DMS53 (cell line): ENCODE data around the gene MCRIP2.
"Not testable (repeated sequence)": the region's sequence is repeated elsewhere in the genome, so short reads cannot be mapped to it uniquely, and the experiment has no call there.

Experiments
- DNase-seq: peaks from one replicate; lab custom pipeline; 2025; lab: John Stamatoyannopoulos, UW

Gene MCRIP2

DNA sequence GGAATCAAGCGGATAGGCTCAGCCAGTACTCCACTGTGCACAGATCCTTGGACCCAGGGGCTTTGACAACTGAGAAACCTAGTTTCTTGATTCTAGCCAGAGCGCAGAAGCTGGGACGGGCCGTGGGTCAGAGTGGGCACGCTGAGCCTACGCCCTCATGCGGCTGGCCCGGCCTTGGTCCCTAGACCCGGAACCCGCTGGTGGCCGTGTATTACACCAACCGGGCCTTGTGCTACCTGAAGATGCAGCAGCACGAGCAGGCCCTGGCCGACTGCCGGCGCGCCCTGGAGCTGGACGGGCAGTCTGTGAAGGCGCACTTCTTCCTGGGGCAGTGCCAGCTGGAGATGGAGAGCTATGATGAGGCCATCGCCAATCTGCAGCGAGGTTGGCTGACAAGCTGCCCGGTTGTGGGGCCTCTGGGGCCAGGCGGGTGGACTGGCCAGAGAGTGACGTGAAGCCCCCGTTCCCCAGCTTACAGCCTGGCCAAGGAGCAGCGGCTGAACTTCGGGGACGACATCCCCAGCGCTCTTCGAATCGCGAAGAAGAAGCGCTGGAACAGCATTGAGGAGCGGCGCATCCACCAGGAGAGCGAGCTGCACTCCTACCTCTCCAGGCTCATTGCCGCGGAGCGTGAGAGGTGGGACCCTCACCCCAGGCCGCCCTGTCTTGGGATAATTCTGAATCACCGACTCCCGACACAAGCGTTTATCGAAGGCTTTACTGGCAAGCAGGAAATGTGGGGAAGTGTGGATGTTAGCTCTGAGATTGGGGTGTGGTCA, 39.5 kb downstream of the MCRIP2 start:
- DNase-seq = peak; percentile 64

DNA sequence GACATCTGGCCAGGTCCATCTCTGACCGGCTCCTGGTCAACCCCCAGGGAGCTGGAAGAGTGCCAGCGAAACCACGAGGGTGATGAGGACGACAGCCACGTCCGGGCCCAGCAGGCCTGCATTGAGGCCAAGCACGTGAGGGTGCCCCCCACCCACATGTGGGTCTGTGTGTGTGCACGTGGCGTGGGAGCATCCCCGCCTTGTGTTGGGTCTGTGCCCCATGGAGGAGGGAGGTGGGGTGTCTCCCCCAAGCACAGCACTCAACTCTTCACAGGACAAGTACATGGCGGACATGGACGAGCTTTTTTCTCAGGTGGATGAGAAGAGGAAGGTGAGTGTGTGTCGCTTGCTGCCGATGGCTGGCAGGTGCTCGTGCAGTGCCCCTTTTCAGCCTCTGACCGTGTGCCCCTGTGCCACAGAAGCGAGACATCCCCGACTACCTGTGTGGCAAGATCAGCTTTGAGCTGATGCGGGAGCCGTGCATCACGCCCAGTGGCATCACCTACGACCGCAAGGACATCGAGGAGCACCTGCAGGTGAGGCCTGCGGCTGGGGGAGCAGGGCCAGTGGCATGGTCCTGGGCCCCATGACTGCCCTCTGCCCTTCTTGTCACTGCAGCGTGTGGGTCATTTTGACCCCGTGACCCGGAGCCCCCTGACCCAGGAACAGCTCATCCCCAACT, 40.3 kb downstream of the MCRIP2 start:
- DNase-seq = no peak

DNA sequence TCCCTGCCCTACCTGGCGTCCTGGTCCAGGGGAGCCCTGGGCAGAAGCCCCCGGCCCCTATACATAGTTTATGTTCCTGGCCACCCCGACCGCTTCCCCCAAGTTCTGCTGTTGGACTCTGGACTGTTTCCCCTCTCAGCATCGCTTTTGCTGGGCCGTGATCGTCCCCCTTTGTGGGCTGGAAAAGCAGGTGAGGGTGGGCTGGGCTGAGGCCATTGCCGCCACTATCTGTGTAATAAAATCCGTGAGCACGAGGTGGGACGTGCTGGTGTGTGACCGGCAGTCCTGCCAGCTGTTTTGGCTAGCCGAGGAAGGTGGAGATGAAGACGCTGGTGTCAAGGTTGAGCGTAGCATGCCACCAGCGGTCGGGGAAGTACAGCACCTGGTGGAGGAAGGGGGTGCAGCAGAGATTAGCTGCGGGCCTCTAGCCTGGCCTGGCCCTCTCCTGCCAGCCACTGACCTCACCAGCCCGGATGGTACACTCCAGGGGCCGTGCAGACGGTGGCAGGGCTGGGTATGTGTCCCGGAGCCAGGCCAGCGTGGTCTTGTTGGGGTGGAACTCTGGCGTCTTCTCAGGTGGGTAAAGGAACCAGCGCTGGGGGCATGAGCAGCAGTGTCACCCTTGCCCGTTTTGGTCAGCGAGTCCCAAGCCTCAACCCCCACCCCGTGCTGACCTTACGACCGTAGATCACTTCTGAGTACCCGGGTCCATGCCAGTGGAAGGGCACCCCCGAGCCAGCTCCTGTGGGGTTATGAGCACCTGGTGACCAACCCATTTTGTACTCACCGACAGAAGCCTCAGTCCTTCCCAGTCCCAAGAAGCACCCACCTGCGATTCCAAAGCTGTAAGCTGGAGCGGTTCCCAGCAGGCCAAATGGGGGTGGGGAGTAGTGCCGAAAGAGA, 41.1 kb downstream of the MCRIP2 start:
- no peak for DNase-seq

DNA sequence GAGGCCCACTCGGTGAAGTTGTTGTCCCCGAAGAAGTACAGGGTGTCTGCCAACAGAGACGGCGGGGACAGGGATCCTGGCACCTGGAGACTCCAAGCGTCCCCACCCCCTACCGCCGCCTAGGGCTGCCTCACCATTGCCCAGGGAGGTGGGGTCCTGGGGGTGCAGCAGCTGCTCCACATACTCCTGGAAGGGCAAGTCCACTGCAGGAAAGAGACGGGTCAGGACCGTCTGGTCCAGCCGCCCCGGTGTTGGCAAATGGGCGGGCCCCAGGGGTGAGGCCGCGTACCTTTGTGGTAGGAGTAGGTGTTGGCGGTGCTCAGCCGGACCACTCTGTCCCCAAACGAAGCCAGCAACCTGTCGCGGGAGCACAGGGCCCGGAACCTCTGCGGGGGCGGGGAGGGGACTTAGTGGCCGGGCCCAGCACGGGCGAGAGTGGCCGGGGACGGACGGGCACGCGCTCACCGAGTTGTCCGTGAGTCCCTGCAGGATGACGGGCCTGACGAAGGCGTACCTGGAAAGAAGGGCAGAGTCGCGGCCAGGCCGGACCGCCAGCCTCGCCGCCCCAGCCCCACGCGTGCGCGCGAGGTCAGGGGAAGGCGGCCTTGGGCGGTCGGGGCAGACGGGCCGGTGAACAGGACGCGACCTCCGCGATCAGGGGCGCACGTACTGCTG, 41.9 kb downstream of the MCRIP2 start:
- peak; percentile 72 for DNase-seq

DNA sequence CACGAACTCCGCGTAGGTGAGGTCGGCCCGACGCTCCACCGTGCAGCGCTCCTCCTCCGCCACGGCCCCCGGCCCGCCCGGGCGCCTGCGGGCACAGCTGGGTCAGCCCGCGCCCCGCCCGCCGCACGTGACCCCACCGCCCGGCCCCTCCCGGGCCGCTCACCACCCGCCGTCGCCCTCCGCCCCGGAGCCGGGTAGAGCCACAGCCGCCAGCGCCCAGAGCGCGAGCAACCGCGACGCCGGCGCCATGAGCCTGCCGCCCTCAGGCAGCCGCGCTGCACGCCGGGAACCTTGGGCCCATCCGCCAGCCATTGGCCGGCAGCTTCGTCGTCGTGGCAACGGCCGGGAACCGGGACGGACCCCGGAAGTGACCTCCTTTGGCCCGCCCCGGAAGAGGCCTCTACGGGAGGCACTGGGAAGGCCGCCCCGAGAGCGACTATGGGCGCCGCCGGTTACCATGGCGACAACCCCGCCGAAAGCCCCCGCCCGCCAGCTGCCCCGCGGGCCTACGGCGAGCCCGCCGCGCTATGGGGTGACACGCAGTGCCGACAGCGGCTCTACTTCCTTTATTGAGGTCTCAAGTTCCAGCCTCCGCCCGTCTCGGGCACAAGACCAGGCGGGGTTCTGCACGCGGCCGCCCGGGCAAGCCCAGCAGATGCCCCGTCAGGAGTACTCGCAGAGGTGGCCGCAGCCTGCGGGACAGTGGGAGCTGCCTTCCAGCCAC, 42.6 kb downstream of the MCRIP2 start, which contains the start of gene JMJD8:
Gene JMJD8, minus strand, starts transcription at position 264 of the 724 bp plus-strand sequence. Its CDS starts 15 bp downstream, at position 249.
- DNase-seq = peak; percentile 98

DNA sequence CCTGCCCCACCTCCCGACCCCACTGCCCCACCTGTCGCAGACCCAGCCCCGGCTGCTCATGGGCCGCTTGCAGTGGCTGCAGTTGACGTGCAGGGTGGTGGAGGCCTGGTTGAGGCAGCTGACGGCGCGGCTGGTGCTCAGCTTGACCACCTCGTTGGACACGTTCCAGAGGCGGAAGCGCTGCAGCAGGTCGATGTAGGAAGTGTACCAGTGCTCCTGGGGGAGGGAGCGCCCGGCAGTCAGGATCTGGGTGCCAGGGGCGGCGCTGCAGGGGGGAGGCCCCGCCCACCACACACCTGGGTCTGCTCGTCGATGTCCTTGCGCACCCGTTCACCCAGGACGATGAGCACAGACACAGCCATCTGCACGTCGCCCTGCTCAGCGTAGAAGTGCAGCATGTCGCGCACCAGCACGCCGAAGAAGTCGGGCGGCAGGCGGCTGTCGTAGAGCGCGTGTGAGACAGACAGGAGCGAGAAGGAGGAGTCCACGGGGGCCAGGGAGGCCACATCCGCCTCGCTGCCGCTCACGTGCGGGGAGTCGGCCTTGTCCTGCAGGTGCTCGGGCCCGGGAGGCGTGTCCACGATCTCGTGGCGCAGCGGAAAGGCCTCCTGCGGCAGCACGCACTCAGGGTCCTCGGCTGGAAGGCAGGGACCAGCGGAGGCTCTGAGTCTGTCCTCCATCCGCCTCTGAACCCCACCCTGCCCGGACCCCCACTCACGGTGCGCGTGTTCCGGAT, 43.5 kb downstream of the MCRIP2 start:
- DNase-seq = peak; percentile 96

DNA sequence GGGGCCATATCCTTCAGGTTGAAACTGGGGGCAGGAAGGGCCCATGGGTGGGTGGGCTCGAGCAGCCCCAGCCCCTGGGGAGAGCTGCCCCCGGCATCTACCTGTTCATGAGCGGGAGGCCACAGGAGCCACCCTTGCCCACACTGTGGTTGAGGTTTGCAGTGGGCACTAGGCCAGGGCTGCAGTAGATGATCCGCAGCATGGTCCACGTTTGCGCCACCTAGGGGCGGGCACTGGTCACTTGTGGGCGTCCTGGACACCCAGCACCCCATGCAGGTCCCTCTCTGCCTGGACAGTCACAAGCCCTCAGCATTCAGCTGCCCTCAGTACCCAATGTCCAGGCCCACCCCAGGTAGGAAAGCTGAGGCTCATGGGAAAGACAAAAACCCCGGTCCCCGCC, 44.3 kb downstream of the MCRIP2 start:
- DNase-seq = peak; percentile 86

DNA sequence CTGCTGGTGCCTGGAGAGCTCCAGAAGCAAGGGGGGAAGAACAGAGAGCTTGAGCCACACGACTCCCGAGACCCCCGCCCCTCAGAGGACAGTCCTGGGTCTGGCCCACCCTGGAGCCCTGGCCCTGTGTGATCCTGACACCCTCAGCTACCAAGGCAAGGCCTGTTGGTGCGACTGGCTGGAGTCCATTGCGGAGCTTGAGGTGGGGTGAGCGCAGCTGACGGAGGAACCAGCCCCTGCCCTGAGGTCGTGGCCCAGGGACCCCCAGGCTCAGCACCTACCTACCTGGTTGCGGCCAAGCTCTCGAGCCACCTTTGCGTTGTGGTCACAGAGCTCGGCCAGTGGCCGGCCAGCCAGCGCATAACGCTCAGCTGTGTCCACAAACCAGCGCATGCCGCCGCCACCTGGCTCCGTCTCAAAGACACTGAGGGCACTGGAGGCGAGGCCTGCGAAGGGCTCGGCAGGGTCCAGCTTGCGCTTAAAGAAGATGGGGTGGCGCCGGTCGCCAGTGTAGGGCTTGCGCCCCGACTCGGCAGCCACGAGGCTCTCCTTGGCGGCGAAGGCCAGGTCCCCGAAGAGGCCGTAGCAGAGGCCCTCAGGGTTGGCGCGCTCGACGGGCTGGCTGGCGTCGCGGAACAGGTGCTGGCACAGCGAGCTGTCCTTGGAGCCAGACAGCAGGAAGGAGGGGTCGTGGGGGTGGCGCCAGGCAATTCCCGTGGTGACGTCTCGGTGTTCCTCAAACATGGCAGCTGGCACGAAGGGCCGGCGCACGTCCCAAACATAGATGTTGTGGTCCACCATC, 45.0 kb downstream of the MCRIP2 start:
- no peak for DNase-seq

DNA sequence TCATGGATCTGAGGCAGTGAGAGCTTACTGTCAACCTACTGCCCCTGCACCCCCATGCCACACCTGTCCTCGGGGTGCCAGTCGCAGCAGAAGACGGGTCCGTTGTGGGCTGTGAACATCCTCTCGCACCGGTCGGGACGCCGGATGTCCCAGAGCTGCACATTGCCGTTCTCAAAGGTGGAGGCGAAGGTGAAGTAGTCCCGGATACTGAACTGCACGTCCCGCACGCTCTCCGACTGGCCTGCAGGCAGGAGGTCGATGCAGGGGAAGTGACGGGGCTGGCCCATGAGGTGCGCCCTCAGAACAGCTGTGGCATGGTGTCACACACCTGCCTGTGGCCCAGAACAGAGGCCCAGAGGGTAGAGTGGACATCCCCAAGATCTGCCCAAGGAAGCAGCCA, 45.9 kb downstream of the MCRIP2 start:
- DNase-seq = no peak

DNA sequence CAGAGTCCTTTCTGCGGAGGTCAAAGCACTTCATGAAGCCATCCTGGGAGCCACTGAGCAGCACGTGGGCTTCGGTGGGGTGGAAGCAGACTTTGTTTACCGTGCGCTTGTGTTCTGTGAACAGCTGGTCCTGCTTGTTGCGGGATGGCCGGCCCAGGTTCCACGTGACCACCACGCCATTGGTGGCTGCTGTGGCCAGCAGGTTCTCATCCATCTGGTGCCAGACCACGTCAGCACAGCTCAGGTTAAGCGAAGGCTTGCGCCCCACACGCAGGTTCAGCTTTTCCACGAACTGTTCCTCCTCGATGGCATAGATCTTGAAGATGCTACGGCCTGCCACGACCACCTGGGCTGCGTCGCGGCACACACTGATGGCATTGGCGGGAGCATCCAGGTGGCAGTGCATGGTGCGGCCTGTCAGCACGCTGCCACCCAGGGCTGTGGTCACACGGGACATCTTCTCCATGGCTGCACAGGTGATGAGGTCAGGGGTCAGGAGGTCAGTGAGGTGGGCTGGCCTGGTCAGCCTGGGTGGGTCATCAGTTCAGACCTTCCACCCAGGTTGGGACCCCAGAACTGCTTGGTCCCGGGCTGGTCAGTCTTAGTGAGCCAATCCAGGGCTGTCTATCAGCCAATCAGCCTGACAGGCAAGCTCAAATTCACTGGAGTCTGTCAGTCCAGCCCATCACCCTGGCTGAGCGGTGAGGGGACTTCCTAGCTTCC, 47.7 kb downstream of the MCRIP2 start:
- peak; percentile 51 for DNase-seq

DNA sequence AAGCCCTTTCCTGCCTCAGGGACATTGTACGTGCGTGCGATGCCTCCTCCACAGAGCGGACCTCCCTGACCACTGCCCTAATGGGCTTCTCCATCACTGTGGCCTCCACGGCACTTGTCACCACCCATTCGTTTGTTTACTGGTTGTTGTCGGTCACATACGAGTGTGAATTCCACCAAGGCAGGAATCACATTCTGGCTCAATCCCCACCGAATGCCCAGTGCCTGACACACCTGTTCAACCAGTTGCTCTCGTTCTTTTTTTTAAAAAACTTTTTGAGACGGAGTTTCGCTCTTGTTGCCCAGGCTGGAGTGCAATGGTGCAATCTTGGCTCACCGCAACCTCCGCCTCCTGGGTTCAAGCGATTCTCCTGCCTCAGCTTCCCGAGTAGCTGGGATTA, 49.6 kb downstream of the MCRIP2 start:
- DNase-seq = not testable (repeated sequence)

DNA sequence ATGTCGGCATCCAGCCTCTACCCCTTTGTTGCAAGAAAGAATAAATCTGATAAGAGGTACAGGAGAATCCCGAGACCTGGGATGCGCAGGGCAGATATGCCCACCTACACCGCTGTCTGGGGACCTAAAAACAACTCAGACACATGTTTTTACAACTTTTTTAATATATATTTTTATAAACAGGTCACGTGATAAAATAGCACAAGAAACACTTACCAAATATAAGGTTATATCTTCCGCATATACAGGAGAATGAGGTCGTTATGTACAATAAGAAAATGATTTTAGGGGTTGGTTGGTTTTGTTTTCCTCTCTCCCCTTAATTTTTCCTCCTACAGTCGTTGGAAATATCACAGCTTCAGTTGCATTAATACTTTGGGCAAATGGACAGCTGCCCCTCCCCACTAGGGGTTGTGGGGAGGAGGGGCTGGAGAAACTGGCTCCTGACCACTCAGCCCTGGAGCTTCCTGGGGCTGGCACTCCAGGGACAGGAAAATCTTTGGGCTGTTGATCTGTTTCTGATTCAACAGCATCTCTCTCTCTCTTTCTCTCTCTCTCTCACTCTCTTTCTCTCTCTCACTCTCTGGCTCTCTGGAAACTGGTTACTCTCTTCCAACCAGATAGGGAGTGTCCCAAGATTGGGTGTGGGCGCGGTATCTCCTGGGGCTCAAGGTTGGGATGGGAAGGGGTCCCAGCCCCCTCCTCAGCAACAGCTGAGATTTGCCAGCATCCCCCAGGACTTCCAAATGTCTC, 50.9 kb downstream of the MCRIP2 start:
- DNase-seq = peak; percentile 40

DNA sequence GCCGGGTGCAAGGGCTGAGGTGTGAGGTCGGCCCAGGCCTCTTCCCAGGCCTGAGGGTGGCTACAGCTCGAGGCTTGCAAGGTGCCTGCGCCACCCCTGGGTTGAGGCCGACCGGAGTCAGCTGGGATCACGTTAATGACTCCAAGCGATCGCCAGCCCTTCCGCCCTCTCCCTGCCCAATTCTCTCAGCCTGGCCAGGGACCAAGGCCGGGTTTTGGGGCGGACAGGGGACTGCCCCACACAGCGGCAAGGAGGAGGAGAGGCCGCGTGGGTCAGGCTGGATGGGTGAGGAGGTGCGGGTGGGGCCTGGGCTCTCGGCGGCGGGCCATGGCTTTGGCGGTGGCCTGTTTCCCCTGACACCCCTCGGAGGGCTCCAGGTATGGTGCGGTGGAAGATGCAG, 51.7 kb downstream of the MCRIP2 start:
- peak; percentile 42 for DNase-seq

DNA sequence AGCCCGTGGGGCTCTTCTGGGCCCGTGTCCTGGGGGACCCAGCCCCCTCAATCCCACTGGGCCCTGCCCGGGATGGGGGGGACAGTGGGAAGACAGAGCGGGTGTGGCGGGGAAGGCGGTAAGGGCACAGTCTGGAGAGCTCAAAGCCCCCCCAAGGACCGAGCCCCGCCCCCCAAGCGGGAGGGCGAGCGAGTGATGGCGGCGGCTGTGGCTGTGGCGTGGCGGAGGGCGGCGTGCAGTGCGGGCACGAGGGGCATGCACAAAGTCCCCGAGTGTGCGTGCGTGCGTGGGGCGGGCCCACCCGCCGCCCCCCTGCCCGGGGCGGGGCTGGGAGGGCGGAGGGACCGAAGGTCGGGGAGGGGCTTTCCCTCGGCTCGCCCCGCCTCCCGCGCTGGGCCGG, 52.1 kb downstream of the MCRIP2 start:
- no peak for DNase-seq

DNA sequence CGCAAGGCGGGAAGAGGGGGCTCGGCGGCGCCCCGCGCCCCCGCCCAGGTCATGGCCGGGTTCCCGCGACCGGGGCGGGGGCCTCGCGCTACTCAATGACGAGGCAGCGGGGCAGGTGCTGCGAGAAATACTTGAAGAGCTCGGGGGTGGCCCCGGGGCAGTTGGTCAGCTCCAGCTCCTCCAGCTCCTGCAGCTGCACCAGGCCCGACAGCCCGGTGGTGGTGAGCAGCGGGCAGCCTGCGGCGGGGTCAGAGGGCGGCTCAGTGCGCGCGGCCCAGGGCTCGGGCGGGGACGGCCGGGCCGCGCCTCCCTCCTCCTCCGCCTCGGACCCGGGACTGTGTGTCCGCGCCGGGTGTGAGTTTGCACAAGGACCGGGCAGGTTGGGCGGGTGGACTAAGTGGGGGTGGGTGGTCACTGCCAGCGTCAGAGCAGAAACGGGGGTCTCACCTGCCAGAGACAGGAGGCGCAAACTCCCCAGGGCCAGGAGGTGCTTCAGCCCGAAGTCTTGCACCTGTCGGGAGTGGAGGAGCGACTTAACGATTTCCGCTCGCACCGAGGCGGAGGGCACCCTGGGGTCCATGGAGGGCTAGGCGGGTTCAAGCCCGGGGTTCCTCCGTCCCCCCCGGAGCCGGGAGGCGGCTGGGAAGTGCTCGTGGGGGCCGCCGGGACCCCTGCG, 52.7 kb downstream of the MCRIP2 start:
- DNase-seq = no peak

DNA sequence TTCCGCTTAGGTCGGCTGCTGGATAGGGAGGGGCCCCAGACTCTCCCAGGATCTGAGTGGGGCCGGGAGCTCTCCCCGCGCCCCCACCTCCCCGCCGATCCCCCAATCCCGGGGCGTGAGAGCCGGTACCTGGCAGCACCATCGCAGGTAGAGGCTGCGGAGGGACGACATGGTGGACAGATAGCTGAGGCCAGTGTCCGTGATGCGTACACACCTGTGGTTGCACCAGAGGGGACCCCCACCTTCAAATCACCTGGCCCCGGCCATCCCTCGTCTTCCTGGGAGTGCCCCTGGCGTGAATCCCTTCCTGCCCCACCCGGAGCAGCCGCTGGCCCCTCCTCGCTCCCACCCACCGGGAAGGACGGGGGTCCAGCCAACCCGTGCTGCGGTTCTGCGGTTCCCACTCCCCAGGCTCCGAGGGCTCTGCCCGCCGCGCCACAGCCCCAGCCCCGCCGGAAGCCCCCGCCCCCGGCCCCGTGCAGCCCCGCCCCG, 53.3 kb downstream of the MCRIP2 start:
- no peak for DNase-seq

DNA sequence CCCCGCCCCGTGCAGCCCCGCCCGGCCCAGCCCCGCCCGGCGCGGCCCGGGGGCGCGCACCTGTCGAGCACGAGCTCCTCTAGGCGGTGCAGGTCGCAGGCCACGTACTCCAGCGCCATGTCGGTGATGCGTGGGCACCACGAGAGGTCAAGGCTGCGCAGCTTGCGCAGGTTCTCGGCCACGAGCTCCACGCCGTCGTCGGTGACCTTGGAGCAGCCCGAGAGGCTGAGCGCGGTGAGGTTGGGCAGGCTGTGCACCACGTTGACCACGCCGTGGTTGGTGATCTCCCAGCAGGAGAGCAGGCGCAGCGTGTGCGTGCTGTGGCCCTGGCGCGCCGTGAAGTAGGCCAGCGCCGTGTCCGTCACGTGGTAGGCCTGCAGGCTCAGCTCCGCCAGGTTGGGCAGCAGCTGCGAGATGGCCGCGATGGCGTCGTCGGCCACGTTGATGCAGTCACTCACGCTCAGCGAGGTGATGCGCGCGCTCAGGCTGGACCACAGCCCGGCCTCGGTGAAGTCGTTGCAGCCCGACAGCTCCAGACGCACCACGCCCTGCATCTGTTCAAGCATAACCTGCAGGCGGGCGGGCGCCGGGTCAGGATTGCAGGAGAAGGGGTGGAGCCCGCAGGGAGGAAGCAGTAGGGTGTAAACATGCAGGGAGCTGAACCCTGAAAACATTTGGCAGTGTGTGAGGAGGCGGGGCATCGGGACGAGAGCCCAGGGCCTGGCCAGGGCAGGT, 53.9 kb downstream of the MCRIP2 start:
- DNase-seq = peak; percentile 95
